HG02571 (cell line): ENCODE data around the gene SMYD3.
"Not testable (repeated sequence)": the region's sequence is repeated elsewhere in the genome, so short reads cannot be mapped to it uniquely, and the experiment has no call there.

Source experiments
- ATAC-seq: cut with Tn5 transposase; IDR thresholded peaks from one replicate; pipeline ENCODE4 v1.9.1; 2021; ENCODE audit warnings: mild to moderate bottlenecking, moderate library complexity; ENCODE audit not compliant: unreplicated experiment

Gene SMYD3

DNA sequence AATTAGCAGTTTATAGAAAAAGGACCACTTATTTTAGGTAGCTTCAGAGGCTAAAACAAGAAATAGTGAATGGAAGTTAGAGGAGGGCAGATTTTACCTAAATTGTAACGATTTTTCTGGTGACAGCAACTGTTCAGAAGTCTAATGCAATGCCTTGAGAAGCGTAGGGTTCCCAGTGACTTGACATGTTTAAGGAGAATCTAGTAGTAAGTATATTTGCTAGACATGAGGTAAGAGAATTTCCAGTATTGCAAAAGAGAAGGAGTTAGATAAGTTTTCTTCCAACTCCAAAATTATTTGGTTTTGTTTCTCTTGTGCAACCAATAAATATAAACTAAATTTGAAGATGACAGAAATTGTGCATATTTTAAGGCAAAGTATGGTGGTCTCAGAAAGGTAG, 140.0 kb downstream of the SMYD3 start:
- no peak for ATAC-seq

DNA sequence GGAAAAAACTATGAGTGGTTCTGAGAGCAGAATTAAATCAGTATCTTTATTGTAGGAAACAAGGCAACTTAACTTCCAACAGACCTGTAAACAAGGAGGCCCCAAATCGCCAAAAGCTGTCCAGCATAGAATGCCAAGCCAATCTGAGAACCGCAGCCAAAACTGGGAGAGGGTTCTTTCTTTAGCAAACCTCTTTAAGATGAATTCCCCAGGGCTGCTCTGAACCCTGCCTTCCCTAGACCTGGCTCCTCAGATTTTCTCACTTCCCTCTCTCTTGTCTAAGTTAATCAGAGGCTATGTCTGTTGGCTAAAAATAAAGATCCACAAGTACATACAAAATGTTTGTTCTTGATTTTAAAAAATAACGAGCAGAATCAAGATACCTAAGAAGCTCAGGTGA, 141.4 kb downstream of the SMYD3 start:
- ATAC-seq, result no peak

DNA sequence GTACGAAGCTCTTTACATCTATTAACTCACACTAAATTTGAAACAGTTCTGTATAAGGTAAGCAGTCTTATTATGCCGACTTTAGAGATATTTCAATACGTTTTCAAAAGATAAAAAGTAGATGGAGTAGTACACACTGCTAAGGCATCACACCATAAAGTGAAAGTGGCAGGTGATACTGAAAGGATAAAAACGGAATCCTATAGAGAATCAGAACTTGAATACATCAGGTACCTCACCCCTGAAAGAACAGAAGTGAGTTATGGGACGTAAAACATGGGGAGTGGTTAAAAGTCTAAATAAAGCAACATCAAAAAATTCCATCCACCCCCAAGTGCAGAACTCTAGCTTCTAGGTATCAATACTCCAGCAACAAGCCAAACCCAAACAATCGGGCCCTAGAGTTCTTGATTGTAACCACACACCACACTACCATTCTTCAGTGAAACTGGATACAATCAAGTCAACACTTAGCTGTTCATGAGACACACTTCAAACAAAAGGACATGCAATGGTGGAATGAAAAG, 142.6 kb downstream of the SMYD3 start:
- peak; percentile 69 for ATAC-seq

DNA sequence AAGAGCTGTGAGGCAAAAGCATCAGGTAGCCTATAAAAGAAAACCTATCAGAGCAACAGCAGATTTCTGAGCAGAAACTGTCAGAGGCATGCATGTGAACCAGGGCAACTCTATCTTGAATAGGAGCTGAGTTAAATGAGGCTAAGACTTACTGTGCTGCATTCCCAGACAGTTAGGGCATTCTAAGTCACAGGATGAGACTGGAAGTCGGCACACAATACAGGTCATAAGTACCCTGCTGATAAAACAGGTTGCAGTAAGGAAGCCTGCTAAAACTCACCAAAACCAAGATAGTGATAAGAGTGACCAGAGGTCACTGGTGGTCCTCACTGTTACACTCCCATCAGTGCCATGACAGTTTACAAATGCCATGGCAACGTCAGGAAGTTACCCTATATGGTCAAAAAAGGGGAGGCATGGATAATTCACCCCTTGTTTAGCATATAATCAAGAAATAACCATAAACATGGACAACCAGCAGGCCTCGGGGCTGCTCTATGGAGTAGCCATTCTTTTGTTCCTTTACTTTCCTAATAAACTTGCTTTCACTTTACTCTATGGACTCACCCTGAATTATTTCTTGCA, 150.0 kb downstream of the SMYD3 start:
- not testable (repeated sequence) for ATAC-seq

DNA sequence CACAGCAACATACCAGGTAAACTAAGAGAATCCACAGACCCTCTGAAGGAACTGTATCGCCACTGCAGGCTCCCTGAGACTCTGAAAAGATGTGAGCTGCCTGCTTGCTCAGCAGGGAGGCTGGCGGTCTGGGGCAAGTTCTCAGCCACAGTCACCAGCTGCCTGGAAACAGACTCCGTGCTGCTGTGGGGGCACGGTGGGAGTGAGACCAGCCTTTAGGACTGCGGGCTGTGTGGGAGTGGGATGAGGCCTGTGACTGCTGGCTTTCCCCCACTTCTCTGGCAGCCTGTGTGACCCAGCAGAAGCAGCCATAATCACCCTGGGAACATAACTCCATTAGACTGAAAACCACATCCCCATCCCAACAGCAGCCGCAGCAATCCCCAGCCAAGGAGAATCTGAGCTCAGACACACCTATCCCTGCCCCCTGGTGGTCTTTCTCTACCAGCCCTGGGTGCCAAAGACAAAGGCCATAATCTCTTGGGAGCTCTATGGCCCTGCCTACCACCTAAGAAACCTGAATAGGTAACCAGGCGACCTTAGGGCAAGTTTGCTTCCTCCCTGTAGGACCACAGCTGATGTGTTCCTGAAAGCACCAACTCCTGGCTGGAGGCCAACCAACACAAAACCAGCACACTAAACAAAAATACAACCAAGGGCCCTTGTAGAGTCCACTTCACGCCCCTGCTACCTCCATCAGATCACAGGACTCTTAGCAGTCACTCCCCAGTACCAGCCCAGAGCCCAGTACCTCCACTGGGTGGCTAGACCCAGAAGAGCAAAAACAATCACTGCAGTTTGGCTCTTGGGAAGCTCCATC, 151.5 kb downstream of the SMYD3 start:
- ATAC-seq, result no peak

DNA sequence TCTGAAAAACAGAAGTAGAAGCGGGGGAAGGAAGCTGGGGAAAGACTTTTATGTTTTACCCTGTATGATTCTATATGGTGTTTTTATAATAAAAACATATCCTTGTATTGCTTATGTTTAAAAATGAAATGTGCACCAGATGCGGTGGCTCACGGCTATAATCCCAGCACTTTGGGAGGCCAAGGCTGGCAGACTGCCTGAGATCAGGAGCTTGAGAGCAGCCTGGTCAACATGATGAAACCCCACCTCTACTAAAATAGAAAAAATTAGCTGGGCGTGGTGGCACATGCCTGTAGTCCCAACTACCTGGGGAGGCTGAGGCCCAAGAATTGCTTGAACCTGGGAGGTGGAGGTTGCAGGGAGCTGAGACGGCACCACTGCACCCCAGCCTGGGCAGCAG, 155.4 kb downstream of the SMYD3 start:
- no peak for ATAC-seq

DNA sequence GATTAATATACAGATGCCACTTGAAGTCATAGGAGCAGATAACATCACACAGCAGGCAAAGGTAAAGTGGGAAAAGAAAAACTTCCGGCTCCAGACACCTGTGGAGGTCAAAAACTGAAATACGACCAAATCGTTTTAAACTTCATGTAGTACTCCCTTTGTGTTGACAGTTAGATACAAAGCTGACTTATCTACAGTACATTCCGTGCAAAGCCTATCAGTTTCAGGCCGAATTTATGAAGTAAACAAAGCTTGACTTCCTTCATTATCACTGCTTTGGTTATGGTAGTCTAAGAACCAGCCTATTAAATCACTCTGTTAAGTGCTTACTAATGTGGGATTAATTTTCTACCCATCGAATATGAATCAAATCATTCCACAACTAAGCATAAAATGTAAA, 156.3 kb downstream of the SMYD3 start:
- no peak for ATAC-seq

DNA sequence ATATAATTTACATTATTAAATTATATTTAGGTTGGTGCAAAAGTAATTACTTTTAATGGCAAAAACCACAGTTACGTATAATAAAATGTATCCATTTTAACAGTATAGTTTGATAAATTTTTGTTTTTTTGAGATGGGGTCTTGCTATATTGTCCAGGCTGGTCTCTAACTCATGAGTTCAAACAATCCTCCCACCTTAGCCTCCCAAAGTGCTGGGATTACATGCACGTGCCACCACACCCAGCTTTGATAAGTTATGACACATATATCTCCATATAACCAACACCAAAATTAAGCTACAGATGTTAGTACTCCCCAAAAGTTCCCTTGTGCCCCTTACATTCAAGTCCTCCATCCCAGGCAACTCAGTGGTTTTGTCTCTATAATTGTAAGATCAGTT, 163.1 kb downstream of the SMYD3 start:
- no peak for ATAC-seq

DNA sequence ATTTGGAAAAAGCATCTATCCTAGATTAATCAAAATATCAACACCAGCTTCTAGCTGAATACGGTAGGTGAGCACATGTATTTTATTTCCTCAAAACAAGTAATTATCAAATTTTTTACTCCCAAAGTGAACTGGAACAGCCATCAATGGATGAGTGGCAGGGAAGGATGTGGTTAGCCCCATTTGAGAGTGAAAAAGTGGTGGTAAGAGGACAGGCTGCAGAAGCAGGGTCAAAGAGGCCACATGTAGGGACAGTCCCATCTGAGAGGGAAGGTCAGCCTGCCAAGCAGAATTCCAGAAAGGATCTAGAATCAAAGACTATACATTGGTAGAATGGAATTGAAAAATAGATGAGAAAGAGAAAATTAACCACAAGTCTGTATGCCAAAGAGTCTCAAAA, 163.8 kb downstream of the SMYD3 start:
- no peak for ATAC-seq

DNA sequence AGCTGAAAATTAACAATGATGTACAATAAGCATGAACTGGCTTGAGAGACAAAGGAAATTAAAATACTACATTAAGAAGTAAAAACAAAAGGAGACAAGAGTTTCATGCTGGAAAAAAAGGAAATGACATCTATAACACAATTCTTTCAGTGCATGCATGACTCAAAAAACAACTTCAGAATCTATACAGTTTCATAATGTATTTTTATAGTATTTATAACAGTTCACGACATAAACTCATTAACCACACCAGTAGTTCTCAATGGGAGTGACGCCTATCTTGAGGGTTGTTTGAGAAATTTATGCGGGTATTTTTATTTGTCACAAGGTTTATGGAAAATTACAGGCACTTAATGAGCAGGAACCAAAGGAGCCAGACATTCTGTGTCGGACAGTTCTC, 168.5 kb downstream of the SMYD3 start:
- no peak for ATAC-seq

DNA sequence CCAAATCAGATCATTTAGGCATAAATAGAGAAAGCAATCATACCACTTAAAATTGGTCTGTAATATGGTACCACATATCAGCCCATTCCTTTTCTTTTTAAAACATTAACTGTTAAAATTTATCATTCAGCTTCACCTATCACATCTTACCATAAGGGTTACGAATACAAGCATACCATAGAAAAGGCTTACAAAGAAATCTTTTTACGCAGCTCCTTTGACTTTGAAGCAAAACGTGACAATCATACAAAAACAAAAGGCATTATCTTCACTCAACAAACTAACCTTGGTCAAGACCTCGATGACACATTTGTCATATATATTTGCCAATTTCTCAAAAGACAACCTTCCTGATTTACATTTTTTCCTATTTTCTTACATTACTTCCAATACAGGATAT, 169.0 kb downstream of the SMYD3 start:
- no peak for ATAC-seq

DNA sequence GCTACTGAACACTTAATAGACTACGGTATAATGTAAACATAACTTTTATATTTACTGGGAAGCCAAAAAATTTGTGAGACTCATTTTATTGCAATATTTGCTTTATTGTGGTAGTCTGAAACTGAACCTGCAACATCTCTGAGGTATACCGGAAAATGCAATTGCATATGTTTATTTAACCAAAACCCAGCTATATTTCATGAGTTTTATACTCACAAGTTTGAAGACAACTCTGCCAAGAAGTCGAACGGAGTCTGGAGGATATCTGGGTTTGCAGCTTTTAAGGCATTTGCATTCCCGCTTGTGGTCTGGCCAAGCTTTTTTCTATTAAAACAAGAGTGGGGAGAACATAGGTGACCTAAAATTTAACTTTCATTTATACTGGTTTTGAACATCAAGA, 171.9 kb downstream of the SMYD3 start:
- no peak for ATAC-seq

DNA sequence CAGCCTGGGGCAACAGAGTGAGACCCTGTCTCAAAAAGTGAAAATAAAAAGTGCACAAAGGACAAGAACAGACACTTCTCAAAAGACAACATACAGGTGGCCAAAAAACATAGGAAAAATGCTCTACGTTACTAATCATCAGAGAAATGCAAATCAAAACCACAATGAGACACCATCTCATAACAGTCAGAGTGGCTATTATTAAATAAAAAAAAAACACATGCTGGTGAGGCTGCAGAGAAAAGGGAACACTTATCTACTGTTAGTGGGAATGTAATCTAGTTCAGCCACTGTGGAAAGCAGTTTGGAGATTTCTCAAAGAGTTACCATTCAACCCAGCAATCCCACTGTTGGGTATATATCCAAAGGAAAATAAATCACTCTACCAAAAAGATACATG, 173.2 kb downstream of the SMYD3 start:
- no peak for ATAC-seq

DNA sequence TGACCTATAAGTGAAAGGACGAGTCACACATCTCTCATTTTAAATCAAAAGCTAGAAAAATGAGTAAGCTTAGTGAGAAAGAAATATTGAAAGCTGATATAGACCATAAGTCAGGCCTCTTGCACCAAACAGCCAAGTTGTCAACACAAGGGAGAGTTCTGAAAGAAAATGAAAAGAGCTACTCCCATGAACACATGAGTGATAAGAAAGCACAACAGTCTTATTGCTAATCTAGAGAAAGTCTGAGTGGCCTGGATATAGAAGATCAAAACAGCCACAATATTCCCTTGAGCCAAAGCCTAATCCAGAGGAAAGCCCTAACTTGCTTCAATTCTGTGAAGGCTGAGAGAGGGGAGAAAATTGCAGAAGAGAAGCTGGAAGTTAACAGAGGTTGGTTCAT, 175.0 kb downstream of the SMYD3 start:
- no peak for ATAC-seq

DNA sequence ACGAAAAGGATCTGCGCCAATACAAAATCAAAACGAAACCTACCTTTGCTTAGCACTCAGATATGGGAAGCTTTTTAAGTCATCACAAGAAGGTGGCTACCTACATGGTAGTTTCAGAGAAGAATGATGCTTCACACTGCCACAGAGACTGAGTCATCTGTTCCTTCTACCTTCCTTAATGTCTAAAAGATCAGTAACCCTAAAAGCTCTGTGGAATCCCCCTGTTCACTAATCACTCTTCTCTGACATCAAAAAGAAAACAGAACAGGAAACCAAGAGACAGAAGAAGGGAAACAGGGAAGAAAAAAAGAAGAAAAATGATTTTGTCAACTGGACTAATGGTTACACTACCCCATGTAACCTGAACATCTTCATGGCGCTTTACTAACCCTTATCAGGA, 177.2 kb downstream of the SMYD3 start:
- ATAC-seq, result peak; percentile 98

DNA sequence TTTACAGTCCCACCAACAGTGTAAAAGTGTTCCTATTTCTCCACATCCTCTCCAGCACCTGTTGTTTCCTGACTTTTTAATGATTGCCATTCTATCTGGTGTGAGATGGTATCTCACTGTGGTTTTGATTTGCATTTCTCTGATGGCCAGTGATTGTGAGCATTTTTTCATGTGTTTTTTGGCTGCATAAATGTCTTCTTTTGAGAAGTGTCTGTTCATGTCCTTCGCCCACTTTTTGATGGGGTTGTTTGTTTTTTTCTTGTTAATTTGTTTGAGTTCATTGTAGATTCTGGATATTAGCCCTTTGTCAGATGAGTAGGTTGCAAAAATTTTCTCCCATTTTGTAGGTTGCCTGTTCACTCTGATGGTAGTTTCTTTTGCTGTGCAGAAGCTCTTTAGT, 177.8 kb downstream of the SMYD3 start:
- not testable (repeated sequence) for ATAC-seq

DNA sequence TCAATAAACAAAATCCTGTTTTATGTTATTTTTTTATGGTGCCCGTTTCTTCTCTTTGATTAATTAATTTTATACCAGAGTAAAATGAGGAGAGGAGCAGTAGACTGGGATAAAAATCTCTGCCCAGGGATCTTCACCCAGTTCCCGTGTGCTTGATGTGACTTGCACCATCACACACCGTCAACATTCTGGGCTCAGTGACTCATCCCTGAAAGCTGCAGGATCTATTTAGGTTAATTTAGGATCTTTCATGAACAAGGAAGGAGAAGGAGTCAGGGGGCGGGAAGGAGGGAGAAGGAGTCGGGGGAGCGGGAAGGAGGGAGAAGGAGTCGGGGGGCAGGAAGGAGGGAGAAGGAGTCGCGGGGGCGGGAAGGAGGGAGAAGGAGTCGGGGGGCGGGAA, 182.4 kb downstream of the SMYD3 start:
- no peak for ATAC-seq

DNA sequence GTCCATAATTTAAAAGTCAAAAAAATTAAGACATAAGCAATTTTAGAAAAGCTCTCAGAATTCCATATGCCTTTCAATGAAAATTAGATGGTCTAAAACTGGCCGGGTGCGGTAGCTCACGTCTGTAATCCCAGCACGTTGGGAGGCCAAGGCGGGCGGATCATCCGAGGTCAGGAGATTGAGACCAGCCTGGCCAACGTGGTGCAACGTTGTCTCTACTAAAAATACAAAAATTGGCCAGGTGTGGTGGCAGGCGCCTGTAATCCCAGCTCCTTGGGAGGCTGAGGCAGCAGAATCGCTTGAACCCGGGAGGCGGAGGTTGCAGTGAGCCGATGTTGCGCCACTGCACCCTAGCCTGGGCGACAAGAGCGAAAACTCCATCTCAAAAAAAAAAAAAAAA, 183.0 kb downstream of the SMYD3 start:
- not testable (repeated sequence) for ATAC-seq

DNA sequence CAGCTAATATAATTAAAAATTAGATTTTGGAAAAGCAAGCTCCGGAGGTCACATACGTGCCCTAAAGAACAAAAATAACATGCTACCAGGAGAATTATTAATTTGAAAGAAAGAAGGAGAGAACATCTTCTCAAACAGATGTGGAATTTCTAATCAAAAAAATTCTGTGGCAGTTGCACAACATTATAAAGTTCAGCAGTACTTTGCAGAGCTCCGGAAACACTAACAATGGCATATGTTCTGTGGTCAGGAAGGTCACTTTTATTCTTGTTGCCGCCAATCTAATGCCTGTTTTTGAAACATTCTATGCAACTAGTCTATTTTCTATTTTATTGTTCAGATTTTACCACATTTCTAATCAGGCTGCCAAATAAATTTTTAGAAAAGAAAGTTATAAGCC, 186.8 kb downstream of the SMYD3 start:
- no peak for ATAC-seq

DNA sequence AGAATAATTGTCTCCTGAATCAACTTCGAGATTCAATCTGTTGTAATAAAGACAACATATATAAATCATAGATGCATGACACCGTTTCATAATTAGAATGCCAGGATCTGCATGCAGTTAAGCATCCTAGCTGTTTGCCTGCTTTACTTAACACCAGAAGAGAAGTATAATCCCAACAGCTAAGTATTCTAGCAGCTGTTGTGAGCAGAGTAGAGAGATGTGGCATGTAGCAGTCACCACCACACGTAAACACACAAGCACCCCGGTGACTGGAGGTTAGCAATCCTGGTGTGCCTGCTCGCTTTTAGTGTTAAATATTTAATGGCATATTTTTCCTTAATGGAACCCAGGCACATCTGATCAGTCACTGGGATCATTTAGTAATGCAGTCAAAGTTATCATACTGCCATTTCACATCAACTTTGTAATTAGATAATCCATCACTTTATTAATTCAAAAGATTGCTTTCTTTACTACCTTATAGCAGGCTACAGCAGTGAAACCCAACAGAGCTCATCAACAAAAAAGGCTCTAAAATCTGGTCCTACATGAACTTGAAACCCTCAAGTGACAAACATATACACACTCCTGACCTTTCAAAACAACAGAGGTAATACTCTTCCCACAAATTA, 187.9 kb downstream of the SMYD3 start:
- no peak for ATAC-seq

DNA sequence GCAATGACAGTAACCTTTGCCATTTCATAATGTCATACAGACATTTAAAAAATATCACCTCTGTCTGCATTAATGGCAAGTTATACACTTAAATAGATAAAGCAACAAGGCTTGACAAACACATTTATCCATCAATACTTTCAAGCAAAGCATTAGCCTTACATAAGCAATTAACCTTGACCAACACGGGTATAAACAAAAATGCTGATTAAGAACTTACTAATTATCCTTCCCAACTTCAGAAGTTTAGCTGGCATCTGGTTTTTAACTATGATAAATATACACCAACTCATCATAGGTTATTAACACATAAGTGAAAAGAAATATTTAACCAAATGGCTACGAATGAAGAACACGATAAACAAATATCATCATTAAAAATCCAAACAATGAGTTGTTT, 188.5 kb downstream of the SMYD3 start:
- ATAC-seq, result no peak

DNA sequence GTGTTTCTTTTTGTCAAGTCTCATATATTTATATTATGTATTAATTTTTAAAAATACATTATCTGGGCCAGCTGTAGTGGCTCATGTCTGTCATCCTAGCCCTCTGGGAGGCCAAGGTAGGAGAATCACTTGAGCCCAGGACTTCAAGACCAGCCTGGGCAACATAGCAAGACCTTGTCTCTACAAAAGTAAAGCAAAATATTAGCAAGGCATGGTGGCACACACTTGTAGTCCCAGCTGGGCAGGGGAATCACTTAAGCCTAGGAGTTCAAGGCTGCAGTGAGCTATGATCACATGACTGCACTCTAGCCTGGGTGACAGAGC, 189.1 kb downstream of the SMYD3 start:
- ATAC-seq, result no peak
